Measurements from ENCODE around the gene IFT122.
A peak's percentile ranks its signal among the peaks of the same experiment; 100 is the strongest.

- TF ChIP-seq POLR2A (IDR thresholded peaks at IDR 0.05) (peak in 1 of 2 donors; percentile 9), CTCF (IDR thresholded peaks at IDR 0.05) (no peak)
Observed at GRCh38 chr3:129557548-129557894, 117.5 kb downstream of the IFT122 start.

All from tibial nerve (tissue), 3 donors.